PFSK-1 (cell line): Measurements from ENCODE around the gene MYH7.

Source experiments
- POLR2AphosphoS5 ChIP-seq: IDR thresholded peaks from 2 replicates; pipeline ENCODE4 v1.6.1; 2012; ENCODE audit warnings: low read depth, mild to moderate bottlenecking, control low read depth, low read length, moderate library complexity
- SIN3A ChIP-seq: IDR thresholded peaks from 2 replicates; pipeline ENCODE4 v1.6.1; 2012; ENCODE audit warnings: mild to moderate bottlenecking, low read length, moderate library complexity, borderline replicate concordance; ENCODE audit not compliant: insufficient read depth
- TAF1 ChIP-seq: IDR thresholded peaks from 2 replicates; pipeline ENCODE4 v1.6.1; 2012; ENCODE audit warnings: low read length, control low read depth, borderline replicate concordance; ENCODE audit not compliant: insufficient read depth

DNA sequence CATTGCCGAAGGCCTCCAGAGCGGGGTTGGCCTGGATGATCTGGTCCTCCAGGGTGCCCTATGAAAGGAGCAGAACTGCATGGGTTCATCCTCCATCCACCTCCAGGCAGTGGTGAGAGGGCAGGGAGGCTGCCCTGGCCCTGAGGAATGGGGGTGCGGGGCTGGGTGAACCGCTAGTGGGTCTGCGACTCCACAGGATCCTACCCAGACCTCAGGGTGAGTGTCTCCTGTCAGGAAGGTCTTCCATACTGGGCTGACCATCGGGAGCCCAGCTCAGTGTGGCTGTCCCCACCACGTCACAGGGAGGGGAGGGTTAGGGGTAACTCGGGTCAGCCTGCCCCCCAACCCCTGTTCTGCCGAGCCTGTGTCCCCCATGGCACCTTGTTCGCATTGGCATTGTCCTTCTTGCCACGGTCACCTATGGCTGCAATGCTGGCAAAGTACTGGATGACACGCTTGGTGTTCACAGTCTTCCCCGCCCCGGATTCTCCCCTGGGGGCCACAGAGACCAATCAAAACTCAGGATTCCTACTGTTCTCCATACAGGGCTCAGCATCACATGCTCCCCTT, 31.0 kb downstream of the MYH7 start:
- TF ChIP-seq POLR2AphosphoS5 (no peak), SIN3A (no peak), TAF1 (no peak)
